ENCODE results near the gene SAMD11. TPM values are rescaled to one million over a fixed set of nuclear protein-coding genes. Genes with fewer than 3 reads are reported as not detected.

SAMD11 gene
- total RNA-seq, 1 experiment from 2014 or later = 13.5 TPM

GRCh38 chr1:951364-951763 lies 27.6 kb downstream of the SAMD11 start:
- peaks cover 37 to 87% (median 81%) of the 10 kb centered on the region in 3 experiments; a peak in 6 of 7 replicates for H3K36me3 Mint-ChIP-seq (ENCODE audit: insufficient read depth in 1 of 3, low read depth in 3 of 3)
- Histone ChIP-seq H3K79me2 (ENCODE audit: insufficient read depth, low read length) (no peaks in the 10 kb centered on the region), H3K56ac (ENCODE audit: insufficient read length, low read depth, low read length) (no peak overlapping the region), H3K4me1 (ENCODE audit: insufficient read depth, low read length) (no peaks in the 10 kb centered on the region), H2AFZ (ENCODE audit: low read length) (no peak overlapping the region), H2BK120ac (ENCODE audit: low read depth, low read length, poor library complexity, severe bottlenecking) (no peak overlapping the region), H4K8ac (replicated peaks; ENCODE audit: insufficient read length, low read depth, low read length) (no peak overlapping the region), H3K9ac (ENCODE audit: extremely low read depth, insufficient read length, low read length) (no peak overlapping the region), H3K18ac (ENCODE audit: insufficient read length, low read depth, low read length) (no peak overlapping the region), H3T11ph (ENCODE audit: low read length) (no peak overlapping the region), H3K4me2 (ENCODE audit: insufficient read depth, insufficient read length, low read length) (no peak overlapping the region), H3K23me2 (ENCODE audit: insufficient read length, low read depth, low read length, poor library complexity, severe bottlenecking) (no peaks in the 10 kb centered on the region), H2AK5ac (ENCODE audit: insufficient read length, low read length) (no peak overlapping the region), H3K27me3 (ENCODE audit: insufficient read depth, low read length) (no peaks in the 10 kb centered on the region), H4K5ac (ENCODE audit: insufficient read length, low read depth, low read length) (no peak overlapping the region), H2BK20ac (ENCODE audit: low read depth, low read length, poor library complexity, severe bottlenecking) (no peak overlapping the region), H3K23ac (ENCODE audit: insufficient read length, low read depth, low read length) (no peak overlapping the region), H2BK15ac (ENCODE audit: low read depth, low read length) (no peak overlapping the region), H3K27ac (ENCODE audit: insufficient read length, low read depth, low read length) (no peak overlapping the region), H4K91ac (ENCODE audit: insufficient read length, low read depth, low read length) (no peak overlapping the region), H2BK5ac (ENCODE audit: insufficient read length, low read length) (no peak overlapping the region), H4K20me1 (ENCODE audit: control insufficient read depth, insufficient read depth, insufficient read length) (no peaks in the 10 kb centered on the region), H2BK12ac (ENCODE audit: insufficient read length, low read depth, low read length) (no peak overlapping the region), H3K14ac (ENCODE audit: insufficient read depth, low read length) (no peak overlapping the region), H3K79me1 (ENCODE audit: insufficient read depth, low read depth, low read length, poor library complexity, severe bottlenecking) (no peaks in the 10 kb centered on the region), H3K4ac (ENCODE audit: low read depth, low read length) (no peak overlapping the region), H3K9me3 (ENCODE audit: control insufficient read depth, low read depth, low read length) (no peaks in the 10 kb centered on the region)
- no peaks in the 10 kb centered on the region; a peak in 2 of 5 replicates for H3K9me3 Mint-ChIP-seq
- TF ChIP-seq, protein P1, sequence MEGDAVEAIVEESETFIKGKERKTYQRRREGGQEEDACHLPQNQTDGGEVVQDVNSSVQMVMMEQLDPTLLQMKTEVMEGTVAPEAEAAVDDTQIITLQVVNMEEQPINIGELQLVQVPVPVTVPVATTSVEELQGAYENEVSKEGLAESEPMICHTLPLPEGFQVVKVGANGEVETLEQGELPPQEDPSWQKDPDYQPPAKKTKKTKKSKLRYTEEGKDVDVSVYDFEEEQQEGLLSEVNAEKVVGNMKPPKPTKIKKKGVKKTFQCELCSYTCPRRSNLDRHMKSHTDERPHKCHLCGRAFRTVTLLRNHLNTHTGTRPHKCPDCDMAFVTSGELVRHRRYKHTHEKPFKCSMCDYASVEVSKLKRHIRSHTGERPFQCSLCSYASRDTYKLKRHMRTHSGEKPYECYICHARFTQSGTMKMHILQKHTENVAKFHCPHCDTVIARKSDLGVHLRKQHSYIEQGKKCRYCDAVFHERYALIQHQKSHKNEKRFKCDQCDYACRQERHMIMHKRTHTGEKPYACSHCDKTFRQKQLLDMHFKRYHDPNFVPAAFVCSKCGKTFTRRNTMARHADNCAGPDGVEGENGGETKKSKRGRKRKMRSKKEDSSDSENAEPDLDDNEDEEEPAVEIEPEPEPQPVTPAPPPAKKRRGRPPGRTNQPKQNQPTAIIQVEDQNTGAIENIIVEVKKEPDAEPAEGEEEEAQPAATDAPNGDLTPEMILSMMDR (conservative IDR thresholded peaks at IDR 0.05) = peak; percentile 69
- peaks cover 0 to 5% of the 10 kb centered on the region in 2 experiments; a peak in 1 of 4 replicates for H3K4me1 Mint-ChIP-seq
- no peak overlapping the region for H3K27ac Mint-ChIP-seq
- H3K4me3 Mint-ChIP-seq = no peak overlapping the region; a peak in 1 of 5 replicates
- DNase-seq = peak; percentile 53
- whole genome bisulfite sequencing (ENCODE audit: extremely low coverage, insufficient read length, low lambda C conversion rate) = no CpG with 5 or more reads among the region's 6 CpGs
- H3K27me3 Mint-ChIP-seq (ENCODE audit: low read depth) = no peaks in the 10 kb centered on the region

Data from H9 (cell line).